ENCODE measurements around the gene TMEM9.
A peak's percentile ranks its signal among the peaks of the same experiment; 100 is the strongest.
"Not testable (repeated sequence)": the region's sequence is repeated elsewhere in the genome, so short reads cannot be mapped to it uniquely, and the experiment has no call there.

TMEM9 gene

GRCh38 chr1:201169971-201170532 is 15.8 kb upstream of the TMEM9 start:
- peak overlapping the region; percentile 90 to 96 for H3K27ac ChIP-seq
- peak overlapping the region; percentile 99 for H3K4me3 ChIP-seq
- peak; percentile 50 for DNase-seq (ENCODE audit: low spot score)
- no peak for TF ChIP-seq CTCF (IDR thresholded peaks at IDR 0.05)

- Histone ChIP-seq H3K27ac (no peak overlapping the region), H3K4me3 (no peak overlapping the region)
- no peak for TF ChIP-seq CTCF (IDR thresholded peaks at IDR 0.05)
- peak; percentile 14 for DNase-seq (ENCODE audit: low spot score)
Measured at GRCh38 chr1:201169203-201169602, 14.9 kb upstream of the TMEM9 start.

GRCh38 chr1:201167041-201167991 is 13.0 kb upstream of the TMEM9 start:
- H3K4me3 ChIP-seq, result no peak overlapping the region
- TF ChIP-seq CTCF (IDR thresholded peaks at IDR 0.05), result no peak
- peak; percentile 50 for DNase-seq (ENCODE audit: low spot score)
- H3K27ac ChIP-seq, result no peak overlapping the region

GRCh38 chr1:201164645-201165044 is 10.4 kb upstream of the TMEM9 start:
- peak; percentile 14 for DNase-seq (ENCODE audit: low spot score)
- no peak for TF ChIP-seq CTCF (IDR thresholded peaks at IDR 0.05)
- H3K4me3 ChIP-seq, result no peak overlapping the region
- H3K27ac ChIP-seq, result no peak overlapping the region

- DNase-seq (ENCODE audit: low spot score), result peak; percentile 1
- no peak overlapping the region for H3K4me3 ChIP-seq
- no peak for TF ChIP-seq CTCF (IDR thresholded peaks at IDR 0.05)
Measured at GRCh38 chr1:201163707-201164106, 9.4 kb upstream of the TMEM9 start.

GRCh38 chr1:201163036-201163435 is 8.8 kb upstream of the TMEM9 start:
- H3K4me3 ChIP-seq, H3K27ac ChIP-seq: not testable (repeated sequence)
- DNase-seq (ENCODE audit: low spot score), result peak; percentile 24

More at GRCh38 chr1:201163707-201164106, 9.4 kb upstream of the TMEM9 start:
- no peak overlapping the region for H3K27ac ChIP-seq

GRCh38 chr1:201157949-201158348 is 3.7 kb upstream of the TMEM9 start:
- Histone ChIP-seq H3K27ac (no peak overlapping the region), H3K4me3 (no peak overlapping the region)
- no peak for DNase-seq (ENCODE audit: low spot score)
- TF ChIP-seq CTCF (IDR thresholded peaks at IDR 0.05), result no peak

All from coronary artery (tissue), 2 donors.